T-helper 22 cell (primary cell): ENCODE results near the gene SYT1.

Source experiments
- DNase-seq: peaks from one replicate; pipeline ENCODE4 v3.0.0-alpha.2; 2020; ENCODE audit warnings: low read depth

Gene SYT1

DNA sequence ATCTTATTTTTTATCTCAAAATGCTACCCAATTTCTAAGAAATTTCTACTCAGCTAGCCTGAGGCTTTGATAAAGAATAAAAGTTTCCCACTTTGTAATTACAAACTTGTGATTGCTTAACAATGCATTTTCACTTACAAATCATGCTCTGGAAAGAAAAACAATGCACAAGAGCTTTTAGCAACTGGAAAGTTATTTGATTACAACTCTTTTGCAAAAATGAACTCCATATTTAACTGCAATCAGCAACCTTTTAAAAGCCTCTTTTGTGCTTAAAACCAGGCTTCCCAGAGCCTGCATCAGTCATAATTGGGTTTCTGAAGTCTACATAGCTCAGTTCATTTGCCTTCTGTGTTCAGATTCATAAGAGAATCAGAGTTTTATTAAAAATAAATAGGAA, 431.0 kb downstream of the SYT1 start:
- no peak for DNase-seq

DNA sequence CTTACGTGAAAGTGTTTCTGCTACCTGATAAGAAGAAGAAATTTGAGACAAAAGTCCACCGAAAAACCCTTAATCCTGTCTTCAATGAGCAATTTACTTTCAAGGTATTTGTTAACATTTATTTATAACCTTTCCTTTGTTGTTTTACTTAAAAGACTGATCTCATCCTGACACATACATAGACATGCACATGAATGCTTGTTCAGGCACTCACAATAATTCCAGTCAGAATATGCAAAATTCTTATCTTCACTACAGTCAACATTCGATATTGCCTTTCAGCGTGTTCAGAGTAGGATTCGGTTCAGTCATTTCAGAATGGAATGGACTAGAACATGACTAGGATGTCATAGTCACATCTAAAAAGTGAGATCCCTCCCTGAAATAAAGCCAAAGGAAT, 431.6 kb downstream of the SYT1 start:
- no peak for DNase-seq

DNA sequence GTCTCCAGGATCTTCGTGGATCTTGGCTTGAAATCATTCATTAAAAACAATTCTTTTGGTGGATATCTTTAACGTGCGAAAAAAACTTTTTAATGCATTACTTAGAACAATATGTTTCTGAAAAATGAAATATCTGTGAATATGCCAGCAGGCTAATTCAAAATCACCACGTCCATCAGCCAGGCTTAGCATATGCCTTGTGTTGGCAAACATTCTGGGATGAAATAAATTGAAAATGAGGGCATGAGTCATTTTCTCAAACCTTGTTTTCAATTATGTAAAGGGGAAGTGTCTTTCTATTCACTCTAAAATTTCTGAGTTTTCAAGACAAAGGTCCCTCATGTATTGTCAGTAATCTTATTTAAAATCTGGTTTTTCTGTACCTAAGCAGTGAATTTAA, 432.3 kb downstream of the SYT1 start:
- DNase-seq: no peak

DNA sequence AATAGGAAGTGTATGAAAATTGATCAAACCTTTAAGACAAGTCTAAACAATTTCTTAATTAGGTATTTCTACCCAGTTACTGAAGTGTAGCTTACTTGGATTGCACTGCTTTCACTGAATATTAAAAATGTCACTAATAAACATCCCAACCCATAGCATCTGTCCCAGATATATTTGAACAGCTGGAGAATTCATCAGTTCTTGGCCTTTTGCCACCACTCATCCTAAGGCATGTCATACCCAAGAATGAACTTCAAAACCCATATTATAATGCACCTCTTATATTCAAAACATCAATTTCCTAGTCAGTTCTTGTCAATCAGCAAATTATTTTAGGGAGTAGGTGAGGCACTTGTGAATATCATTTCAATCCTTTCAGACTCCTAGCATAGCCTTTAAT, 433.9 kb downstream of the SYT1 start:
- DNase-seq: no peak

DNA sequence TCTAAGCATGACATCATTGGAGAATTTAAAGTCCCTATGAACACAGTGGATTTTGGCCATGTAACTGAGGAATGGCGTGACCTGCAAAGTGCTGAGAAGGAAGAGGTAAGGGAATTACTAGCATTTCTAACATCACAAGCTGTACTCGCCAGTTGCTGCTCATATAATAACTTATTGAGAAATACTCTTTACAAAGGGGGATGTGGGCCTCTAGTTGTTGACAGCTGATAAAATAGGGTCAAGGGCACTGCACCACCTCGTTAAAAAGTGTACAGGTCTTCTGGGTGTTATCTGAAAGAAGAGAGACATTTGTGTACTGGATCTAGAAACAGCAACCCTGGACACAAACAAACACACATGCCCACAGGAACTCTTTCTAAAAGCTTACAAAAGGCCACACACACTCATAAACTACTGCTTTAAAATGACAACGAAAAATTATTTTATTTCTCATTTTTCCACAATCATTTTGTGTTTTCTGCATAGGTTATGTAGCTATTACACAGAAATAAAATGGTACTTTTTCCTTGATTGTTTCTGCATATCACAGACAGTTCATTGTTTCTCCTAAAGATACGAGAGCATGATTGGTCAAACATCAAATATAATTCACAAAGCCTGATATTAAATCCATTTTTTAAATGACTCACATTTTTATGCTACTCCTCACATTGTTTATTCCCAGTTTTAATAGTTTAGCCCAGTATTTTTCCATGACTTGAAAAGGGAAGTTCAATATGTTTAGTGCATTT, 435.0 kb downstream of the SYT1 start:
- no peak for DNase-seq

DNA sequence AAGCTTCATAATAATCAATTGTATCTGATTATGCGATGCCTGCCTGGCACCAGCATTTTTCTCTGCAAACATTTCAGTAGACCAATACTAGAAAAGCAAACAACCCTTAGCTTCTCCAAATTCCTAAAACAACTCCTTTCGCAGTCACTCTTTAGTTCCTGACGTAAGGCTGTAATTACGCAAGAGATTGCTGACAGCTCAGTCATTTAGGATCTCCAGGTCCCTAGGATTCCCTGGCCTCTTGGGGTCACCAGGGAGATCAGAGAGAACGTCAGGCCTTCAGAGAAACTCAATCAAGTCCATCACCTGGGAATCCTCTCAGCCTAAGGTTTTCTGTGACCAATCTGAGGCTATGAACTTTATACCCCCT, 435.6 kb downstream of the SYT1 start:
- DNase-seq: no peak

DNA sequence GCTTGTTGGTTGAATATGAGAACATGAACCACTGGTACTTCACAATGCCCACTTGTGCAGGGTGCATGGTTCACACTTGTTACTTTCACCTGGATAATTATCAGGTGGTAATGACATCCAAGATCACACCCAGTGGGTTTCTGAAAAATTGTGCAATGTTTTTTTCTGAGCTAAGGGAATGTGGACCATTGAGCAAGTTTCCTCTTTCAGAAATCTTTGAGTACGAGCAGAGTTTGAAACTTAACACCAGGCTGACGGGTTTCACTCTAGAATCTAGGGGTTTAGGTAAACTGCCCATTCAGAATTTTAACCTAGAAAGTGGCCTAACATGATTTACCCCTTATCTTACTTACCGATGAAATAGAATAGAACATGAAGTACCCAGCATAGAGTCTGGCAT, 436.6 kb downstream of the SYT1 start:
- DNase-seq: no peak

DNA sequence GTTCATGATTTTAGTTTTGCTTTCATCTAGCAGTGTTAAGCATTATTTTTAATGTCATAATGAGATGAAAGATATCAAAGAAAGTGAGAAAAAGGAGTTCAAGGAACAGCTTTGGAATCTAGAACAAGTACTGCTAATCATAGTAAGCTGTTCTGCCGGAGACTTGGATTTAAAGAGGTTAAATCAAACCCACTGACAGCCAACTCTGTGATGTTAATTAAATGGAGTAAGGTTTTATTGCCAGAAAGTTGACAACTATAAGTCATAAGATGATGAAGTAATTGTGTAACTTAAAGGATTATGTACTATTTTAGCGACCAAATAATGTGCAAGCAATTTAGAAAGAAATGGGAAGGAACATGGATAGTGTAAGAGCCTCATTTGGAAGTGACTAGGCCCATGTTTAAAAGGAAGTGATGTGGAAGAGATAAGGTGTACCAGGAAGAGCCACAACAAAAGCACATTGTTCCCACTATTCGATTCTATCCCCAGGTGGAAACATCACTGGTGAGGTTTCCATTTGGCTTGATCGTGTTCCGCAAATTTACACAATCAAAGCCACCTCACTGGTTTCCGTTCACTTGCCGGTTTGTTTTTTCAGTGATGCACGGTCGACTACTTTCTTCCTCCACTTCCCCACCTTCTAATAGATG, 437.7 kb downstream of the SYT1 start:
- no peak for DNase-seq

DNA sequence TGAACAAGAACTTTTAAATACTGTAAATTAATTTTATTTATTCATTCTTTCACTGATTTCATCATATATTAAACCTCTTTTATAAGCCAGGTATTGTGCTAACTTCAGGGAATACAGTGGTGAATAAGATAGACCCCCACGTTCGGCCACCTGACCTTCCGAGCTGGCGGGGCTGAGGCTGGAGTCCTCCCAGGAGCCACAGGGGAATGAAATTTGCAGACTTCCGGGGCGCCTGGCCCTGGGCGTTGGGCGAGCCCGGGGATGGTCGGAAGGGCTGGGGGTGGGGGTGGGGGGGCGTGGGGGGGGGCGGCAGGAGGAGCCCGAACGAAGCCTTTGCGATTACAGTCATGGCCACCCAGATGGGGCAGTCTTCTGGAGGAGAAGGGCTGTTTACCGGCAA, 442.8 kb downstream of the SYT1 start:
- DNase-seq: no peak

DNA sequence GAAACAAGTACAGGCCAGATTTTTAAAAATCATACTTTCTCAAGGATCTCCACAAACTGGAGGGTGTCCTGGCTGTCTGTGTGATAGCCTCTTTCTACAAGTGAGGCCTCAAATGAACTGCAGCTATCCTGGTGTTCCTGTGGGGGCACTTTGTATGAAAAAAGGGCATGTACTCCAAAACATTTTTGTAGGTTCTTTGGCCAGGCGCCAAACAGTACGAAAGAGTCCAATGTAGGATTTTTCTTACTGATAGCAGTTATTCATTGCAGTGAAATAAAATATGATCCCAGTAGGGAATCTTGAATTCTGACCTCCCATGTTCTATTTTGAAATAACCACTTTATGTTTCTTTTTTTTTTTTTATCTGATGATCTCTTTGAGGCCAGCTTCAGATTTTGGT, 444.5 kb downstream of the SYT1 start:
- DNase-seq: no peak

DNA sequence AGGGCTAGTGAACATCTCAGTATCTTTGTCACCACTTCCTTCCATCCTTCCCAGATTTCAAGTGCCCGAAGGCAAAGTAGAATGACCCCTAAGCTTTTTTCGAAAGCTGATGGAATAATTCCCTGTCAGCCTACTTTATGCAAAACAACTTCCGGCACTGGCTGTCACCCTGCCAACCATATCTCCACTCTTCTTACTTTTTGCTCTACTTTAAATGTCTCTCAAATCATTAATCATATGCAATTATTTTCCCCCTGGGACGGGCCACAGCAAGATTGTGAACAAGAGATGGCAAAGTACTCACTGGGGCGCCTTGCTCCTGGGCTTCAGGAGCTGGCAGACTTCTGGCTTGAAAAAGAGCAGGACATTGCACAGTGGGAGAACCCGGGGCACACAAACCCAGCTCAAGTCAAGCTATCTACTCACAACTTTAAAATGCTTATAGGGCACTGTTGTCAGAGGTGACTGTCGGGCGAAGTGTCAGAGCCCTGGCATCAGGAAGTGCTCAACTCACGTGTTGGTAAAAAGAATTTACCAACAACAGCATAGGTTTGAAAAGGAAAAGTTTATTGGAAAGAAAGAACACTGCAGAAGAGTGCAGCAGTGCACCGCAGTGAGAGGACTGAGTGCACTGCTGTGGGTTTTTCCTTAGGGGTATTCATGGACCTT, 452.7 kb downstream of the SYT1 start:
- no peak for DNase-seq

DNA sequence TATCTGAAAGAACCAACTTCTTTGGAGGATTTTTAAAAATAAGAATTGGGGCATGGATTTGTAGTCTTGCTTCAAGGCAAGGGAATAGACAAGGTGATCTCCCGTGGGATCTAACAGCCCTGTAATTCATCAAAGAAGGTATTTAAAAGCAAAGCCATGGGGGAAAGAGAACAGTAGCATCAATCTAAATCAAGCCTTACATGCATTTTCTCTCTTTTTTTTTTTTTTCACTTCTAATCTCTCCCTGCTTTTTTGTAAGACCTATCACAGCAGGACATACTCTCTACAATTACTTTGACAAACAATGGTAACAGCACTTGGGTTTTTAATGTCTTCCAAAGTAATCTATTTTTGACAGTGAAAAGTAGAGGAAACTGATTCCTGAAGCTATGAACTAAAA, 458.3 kb downstream of the SYT1 start:
- no peak for DNase-seq

DNA sequence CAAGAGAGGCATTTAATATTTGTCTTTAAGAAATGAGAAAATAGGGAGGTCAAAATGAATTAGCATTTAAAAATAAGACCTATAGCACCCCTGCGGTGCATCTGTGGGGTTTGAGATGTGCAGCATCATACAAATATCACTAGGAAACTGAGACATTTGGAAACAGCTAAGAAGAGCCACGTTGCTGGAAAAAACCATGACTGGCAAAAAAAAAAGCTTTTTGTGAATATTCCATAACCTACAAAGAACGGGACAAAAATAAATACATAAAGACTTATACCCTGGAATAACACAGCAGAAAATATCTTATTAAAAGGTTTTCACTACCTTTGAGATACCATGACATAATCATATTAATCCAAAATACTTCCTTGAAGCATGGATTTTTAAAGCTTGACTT, 460.0 kb downstream of the SYT1 start:
- DNase-seq: no peak

DNA sequence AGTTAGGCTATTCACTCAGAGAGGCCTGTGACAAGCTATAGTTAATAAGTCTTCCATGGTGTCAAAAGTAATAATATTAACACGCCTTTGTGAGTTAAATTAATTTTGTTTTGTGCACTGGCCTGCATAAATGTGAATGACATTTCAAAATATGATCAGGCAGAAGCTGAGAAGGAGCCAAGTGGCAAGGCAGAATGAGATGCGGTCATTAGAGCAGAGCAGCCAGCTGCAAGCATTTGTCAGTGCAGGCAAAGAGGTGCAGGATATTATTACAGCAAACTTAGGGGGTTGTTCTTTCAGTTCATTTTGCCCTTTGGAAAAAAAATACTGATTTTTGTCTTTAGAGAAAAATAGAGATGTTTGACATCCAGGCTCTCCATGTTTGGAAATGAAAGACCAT, 461.6 kb downstream of the SYT1 start:
- no peak for DNase-seq

DNA sequence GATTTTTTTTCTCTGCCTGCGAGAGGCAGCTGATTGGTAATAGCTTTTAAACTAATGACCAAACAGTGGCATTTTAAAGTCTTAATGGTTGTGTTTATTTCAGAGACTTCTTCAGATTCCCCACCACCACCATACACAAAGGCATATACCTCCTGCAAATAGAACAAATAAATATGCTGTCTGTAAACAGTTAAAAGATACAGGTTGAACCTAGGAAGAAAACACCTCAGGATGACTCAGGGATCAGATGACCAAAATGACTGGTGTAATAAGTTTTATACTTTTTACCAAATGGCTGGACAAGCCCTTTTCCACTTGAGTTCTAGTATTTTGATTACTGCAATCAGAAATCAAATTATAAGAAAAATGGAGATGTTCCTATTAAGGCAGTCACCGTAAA, 462.1 kb downstream of the SYT1 start:
- no peak for DNase-seq

DNA sequence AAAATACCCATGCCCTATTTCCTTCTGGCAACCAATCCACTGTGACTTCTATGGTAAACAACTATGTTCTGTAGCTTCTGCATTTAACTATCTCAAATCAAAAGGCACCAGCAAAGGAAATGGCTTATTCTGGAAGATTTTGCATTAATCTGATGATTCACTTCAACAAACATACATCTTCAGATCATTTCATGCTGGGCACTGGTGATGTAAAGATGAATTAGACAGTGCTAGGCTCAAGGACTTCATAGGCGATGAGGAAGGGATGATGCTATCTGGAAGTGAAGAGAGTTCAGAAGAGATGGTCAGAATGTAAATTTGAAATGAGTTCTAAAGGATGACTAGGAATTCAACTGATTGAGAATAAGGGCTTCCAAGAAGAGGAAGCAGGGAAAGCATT, 462.9 kb downstream of the SYT1 start:
- no peak for DNase-seq

DNA sequence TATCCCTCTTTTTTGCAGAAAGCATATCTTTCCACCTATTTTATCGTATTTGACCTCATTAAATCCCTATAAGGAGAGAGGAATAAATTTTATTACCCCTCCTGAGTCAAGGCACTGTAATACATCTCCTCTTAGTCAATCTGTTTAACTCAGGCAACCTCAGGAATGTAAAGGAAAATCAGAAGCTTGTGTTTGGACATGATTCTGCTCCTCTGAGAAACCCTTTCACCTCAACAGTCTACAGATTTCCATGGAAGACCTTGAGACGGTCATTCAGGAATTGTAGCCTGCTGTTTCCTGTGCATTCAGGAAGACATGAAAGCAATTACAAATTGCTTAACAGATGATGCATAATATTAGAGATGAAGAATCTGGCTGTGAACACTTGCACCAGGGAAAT, 465.4 kb downstream of the SYT1 start:
- no peak for DNase-seq

DNA sequence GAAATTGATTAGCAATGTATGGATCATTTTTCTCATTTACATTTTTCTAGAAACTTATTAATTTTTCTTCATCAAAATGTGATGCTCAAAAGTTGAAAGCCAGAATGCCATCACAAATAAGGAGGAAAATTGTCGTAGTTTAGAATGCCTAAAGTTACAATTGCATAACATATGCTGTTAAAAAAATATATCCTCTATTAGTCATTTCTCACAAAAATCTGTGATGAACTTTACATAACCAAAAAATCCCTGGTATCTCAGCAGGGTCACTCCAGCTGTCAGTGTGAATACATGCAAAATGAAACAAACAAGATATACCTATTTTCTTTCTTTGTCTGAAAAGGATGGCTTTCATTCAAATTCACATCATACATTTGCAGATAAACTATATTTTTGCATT, 467.3 kb downstream of the SYT1 start:
- DNase-seq: no peak

DNA sequence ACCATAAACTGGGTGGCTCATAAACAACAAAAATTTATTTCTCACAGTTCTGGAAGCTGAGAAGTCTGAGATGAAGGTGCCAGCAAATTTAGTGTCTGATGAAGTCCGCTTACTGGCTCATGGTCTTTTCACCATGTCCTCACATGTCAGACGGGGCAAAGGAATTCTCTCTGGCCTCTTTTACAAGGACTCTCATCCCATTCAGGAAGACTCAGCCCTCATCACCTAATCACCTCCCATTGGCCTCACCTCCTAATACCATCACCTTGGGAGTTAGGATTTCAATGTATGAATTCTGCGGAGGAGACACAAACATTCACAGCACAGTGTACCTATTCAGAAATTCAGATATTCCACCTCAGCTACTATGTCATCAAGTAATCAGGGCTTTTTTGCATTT, 468.6 kb downstream of the SYT1 start:
- DNase-seq: no peak

DNA sequence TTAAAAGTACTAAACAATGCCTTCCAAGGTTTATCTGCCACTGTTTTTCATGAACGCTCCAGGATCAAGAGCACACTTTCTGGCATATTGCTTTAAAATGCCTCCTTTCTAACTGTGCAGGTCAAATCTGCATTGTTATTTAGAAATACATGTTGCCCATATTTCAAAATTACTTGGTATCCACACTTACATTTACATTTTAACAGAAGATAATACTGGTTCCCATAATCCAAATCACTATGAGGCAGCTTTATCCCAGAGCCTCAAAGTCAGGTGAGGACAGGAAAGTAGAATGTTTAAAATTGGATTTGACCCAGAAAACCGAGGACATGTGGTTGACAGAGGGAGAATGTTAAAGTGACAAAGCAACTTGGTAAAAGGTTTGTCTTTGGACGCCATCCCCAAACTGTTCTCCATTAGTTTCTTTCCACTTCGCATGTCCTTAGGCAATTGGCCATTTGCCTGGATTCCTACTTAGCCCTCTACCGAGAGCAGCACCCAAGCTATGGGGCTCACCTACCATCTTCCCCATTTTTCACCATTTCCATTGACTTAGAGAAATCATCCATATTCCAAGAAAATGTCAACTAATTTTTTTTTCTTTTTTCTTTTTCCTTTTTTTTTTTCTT, 473.2 kb downstream of the SYT1 start:
- no peak for DNase-seq

DNA sequence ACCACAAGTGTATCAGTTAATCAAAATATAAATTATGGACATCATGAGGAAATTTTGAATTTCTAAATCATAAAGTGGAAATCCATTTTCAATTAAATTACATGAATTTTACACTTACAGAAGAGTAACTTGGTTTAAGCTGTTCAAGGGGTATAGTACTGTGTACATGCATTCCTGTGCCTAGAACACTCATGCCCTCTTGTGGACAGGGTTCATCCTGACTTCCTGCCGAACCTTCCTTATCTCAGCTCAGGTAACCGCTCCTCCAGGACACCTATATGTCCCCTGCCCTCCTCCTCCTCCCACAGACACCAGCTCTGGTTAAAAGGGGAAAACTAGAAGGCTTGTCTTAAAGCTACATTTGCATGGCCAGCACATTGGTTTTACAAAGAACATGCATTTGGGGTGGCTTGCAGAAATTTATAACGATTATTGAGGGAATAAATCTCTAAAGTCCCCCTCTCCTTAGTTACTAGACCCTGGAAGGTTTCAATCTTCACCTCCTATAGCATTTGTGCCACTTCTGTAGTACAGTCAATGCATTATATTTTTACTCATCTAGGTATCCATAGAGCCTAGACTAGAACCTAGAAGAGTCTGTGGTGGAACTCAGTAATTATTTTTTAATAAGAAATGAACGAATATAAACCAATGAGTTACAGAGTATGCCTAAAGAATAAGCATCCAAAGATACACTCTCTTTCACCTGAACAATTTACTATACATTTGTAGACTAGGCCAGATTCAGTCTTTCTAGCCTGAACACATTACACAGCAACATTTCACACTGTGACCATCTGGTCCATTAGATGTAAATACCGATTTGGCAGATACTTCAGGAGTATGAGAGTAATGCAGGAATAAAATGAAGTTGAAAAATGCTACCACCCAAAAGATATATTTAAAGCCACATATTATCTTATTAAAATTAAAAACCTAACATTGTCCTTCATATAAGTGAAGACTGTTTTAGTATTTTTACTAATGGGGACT, 480.6 kb downstream of the SYT1 start:
- DNase-seq: no peak

DNA sequence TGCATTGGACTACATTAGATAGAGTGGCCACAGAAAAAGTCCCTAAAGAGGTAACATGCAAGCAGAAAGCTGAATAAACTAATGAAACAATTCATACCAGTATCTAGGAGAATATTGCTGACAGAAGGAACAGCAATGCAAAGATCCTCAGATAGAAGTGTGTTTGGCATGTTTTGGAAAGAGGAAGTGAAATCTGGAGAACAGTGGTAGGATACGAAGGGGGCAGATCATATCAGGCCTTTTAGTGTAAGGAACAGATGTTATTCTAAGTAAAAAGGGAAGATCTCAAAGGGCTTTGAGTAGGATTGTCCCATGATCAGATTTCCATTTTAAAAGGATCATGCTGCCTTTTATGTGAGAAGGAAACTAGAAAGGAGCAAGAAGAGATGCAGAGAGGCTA, 483.3 kb downstream of the SYT1 start:
- DNase-seq: no peak
